Measurements from ENCODE around the gene ERCC6.

The ERCC6 gene

DNA sequence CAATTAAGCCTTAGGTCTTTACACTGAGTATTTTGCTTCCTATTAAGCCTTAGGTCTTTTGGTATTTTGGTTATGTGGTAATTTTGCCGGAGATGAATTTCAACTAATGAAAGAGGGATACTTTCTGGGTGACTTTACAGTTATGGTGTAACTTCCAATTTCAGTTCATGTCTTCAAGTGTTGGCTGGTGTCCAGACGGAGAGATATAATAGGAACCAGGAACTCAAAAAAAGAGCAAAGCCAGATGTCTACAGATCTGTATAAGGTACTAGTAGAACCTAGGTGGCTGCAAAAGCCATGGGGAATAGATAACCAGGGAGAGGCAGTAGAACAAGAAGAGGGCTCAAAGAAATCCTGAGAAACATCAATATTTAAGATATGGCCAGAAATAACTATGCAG, 12.3 kb downstream of the ERCC6 start:
- H4K20me1 ChIP-seq (ENCODE audit: insufficient read depth, low read length), result no peaks in the 10 kb centered on the region
- H3K4me3 ChIP-seq (ENCODE audit: low read length), result no peak overlapping the region
- H3K9me3 ChIP-seq (ENCODE audit: insufficient read depth, low read length), result no peaks in the 10 kb centered on the region
- no peak overlapping the region for H3K9ac ChIP-seq (ENCODE audit: low read length)
- peaks cover 3% of the 10 kb centered on the region; the same call in 1 of the 2 replicates for H3K79me2 ChIP-seq (ENCODE audit: low read length)
- no peaks in the 10 kb centered on the region for H3K27me3 ChIP-seq (ENCODE audit: low read depth, low read length)
- H3K4me1 ChIP-seq (ENCODE audit: low read length), result no peaks in the 10 kb centered on the region
- TF ChIP-seq, protein P1, sequence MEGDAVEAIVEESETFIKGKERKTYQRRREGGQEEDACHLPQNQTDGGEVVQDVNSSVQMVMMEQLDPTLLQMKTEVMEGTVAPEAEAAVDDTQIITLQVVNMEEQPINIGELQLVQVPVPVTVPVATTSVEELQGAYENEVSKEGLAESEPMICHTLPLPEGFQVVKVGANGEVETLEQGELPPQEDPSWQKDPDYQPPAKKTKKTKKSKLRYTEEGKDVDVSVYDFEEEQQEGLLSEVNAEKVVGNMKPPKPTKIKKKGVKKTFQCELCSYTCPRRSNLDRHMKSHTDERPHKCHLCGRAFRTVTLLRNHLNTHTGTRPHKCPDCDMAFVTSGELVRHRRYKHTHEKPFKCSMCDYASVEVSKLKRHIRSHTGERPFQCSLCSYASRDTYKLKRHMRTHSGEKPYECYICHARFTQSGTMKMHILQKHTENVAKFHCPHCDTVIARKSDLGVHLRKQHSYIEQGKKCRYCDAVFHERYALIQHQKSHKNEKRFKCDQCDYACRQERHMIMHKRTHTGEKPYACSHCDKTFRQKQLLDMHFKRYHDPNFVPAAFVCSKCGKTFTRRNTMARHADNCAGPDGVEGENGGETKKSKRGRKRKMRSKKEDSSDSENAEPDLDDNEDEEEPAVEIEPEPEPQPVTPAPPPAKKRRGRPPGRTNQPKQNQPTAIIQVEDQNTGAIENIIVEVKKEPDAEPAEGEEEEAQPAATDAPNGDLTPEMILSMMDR (IDR thresholded peaks at IDR 0.05; ENCODE audit: low read depth, low read length), result no peak
- TF ChIP-seq EZH2phosphoT487 (IDR thresholded peaks at IDR 0.05; ENCODE audit: low read depth), result no peak
- H3K27ac ChIP-seq (ENCODE audit: low read length), result no peak overlapping the region
- no peak overlapping the region for H2AFZ ChIP-seq (ENCODE audit: low read depth, low read length)
- peaks cover 44% of the 10 kb centered on the region for H3K36me3 ChIP-seq (replicated peaks; ENCODE audit: low read depth, low read length)
- H3K4me2 ChIP-seq (ENCODE audit: low read length), result no peak overlapping the region

DNA sequence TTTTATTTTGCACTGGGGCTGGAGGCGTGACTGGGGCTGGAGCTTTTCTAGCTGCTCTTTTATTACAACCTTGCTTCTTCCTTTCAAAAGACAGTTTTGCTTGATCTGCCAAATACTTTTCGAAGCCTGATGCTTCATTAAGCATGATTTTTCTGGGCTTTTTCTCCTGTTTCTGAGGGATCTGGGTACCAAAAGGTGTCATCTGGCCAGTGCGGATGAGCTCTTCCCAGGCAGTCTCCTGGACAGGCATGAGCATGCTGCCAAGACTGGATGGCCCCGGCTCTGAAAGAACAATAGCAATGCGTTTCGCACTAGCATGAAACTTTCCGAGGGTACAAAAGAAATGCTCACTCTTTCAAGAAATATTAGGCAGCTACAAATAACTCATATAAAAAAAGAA, 14.4 kb downstream of the ERCC6 start:
- no peaks in the 10 kb centered on the region for H3K27me3 ChIP-seq (ENCODE audit: low read depth, low read length)
- H3K79me2 ChIP-seq (ENCODE audit: low read length), result no peaks in the 10 kb centered on the region; the same call in 1 of the 2 replicates
- H3K9ac ChIP-seq (ENCODE audit: low read length), result no peak overlapping the region
- no peak overlapping the region for H2AFZ ChIP-seq (ENCODE audit: low read depth, low read length)
- H3K4me3 ChIP-seq (ENCODE audit: low read length), result no peak overlapping the region
- no peaks in the 10 kb centered on the region for H3K4me1 ChIP-seq (ENCODE audit: low read length)
- no peak for TF ChIP-seq EZH2phosphoT487 (IDR thresholded peaks at IDR 0.05; ENCODE audit: low read depth)
- TF ChIP-seq, protein P1 (IDR thresholded peaks at IDR 0.05; ENCODE audit: low read depth, low read length), result no peak
- H3K4me2 ChIP-seq (ENCODE audit: low read length), result no peak overlapping the region
- peaks cover 38% of the 10 kb centered on the region for H3K36me3 ChIP-seq (replicated peaks; ENCODE audit: low read depth, low read length)
- H3K9me3 ChIP-seq (ENCODE audit: insufficient read depth, low read length), result no peaks in the 10 kb centered on the region
- no peak overlapping the region for H3K27ac ChIP-seq (ENCODE audit: low read length)
- no peaks in the 10 kb centered on the region for H4K20me1 ChIP-seq (ENCODE audit: insufficient read depth, low read length)

DNA sequence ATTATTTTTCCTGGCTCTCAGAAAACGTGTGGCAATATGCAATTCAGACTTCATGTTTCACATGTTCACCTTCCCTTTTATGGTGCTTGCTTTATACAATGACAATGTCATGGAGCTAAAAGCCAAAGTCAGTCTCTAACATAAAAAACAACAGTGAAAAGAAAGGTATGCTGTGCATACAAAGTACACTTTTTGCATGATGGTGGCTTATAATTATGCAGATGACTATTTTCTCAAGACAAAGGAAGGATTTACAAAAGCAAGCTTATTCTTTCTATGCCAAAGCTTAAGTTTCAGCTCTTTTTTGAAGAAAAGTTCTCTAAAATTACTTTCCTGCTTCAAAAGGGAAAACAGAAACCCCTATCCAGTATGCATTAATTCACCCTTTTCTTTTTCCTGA, 15.6 kb downstream of the ERCC6 start:
- Histone ChIP-seq H3K9me3 (ENCODE audit: insufficient read depth, low read length) (no peaks in the 10 kb centered on the region), H3K4me3 (ENCODE audit: low read length) (no peak overlapping the region), H3K36me3 (replicated peaks; ENCODE audit: low read depth, low read length) (peaks cover 34% of the 10 kb centered on the region), H3K9ac (ENCODE audit: low read length) (no peak overlapping the region), H3K27me3 (ENCODE audit: low read depth, low read length) (no peaks in the 10 kb centered on the region), H2AFZ (ENCODE audit: low read depth, low read length) (no peak overlapping the region), H3K79me2 (ENCODE audit: low read length) (peaks cover 2% of the 10 kb centered on the region), H3K4me2 (ENCODE audit: low read length) (no peak overlapping the region), H4K20me1 (ENCODE audit: insufficient read depth, low read length) (no peaks in the 10 kb centered on the region; the same call in 1 of the 2 replicates), H3K4me1 (ENCODE audit: low read length) (peaks cover 8% of the 10 kb centered on the region; the same call in 1 of the 2 replicates), H3K27ac (ENCODE audit: low read length) (no peak overlapping the region)
- no peak for TF ChIP-seq EZH2phosphoT487 (IDR thresholded peaks at IDR 0.05; ENCODE audit: low read depth)
- TF ChIP-seq, protein P1 (IDR thresholded peaks at IDR 0.05; ENCODE audit: low read depth, low read length), result no peak

DNA sequence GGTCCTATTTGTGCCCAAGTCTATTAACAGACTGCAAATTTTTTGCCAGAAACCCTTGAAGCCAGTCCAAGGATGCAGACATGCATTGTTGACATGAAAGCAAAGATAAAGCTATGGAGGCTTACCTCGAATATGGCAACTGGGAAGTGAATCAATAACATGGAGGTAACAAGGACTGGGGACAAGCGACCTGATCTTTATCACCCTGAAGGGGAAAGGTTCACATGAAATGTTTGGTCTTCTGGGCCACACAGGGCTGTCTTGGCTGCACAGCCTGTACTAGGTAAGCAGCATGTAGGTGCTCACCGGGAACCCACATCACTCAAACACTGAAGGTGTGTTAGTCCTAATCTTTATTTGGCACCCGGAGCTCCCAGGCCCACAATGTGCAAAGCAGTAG, 17.9 kb downstream of the ERCC6 start:
- H3K79me2 ChIP-seq (ENCODE audit: low read length), result peaks cover 2% of the 10 kb centered on the region
- no peaks in the 10 kb centered on the region; the same call in 1 of the 2 replicates for H4K20me1 ChIP-seq (ENCODE audit: insufficient read depth, low read length)
- no peak overlapping the region for H3K4me3 ChIP-seq (ENCODE audit: low read length)
- TF ChIP-seq, protein P1 (IDR thresholded peaks at IDR 0.05; ENCODE audit: low read depth, low read length), result no peak
- TF ChIP-seq EZH2phosphoT487 (IDR thresholded peaks at IDR 0.05; ENCODE audit: low read depth), result no peak
- H2AFZ ChIP-seq (ENCODE audit: low read depth, low read length), result no peak overlapping the region
- H3K27ac ChIP-seq (ENCODE audit: low read length), result no peak overlapping the region
- H3K36me3 ChIP-seq (replicated peaks; ENCODE audit: low read depth, low read length), result peaks cover 42% of the 10 kb centered on the region
- H3K4me1 ChIP-seq (ENCODE audit: low read length), result peaks cover 24% of the 10 kb centered on the region
- no peak overlapping the region for H3K4me2 ChIP-seq (ENCODE audit: low read length)
- no peaks in the 10 kb centered on the region for H3K9me3 ChIP-seq (ENCODE audit: insufficient read depth, low read length)
- no peak overlapping the region for H3K9ac ChIP-seq (ENCODE audit: low read length)
- H3K27me3 ChIP-seq (ENCODE audit: low read depth, low read length), result no peaks in the 10 kb centered on the region

Data from OCI-LY3 (cell line).